GM19025 (cell line): Measurements from ENCODE around the gene CACNA1E.

Experiments used
- ATAC-seq: cut with Tn5 transposase; IDR thresholded peaks from one replicate; pipeline ENCODE4 v1.9.1; 2021; ENCODE audit warnings: mild to moderate bottlenecking, low read depth, moderate library complexity; ENCODE audit not compliant: unreplicated experiment

Gene CACNA1E

DNA sequence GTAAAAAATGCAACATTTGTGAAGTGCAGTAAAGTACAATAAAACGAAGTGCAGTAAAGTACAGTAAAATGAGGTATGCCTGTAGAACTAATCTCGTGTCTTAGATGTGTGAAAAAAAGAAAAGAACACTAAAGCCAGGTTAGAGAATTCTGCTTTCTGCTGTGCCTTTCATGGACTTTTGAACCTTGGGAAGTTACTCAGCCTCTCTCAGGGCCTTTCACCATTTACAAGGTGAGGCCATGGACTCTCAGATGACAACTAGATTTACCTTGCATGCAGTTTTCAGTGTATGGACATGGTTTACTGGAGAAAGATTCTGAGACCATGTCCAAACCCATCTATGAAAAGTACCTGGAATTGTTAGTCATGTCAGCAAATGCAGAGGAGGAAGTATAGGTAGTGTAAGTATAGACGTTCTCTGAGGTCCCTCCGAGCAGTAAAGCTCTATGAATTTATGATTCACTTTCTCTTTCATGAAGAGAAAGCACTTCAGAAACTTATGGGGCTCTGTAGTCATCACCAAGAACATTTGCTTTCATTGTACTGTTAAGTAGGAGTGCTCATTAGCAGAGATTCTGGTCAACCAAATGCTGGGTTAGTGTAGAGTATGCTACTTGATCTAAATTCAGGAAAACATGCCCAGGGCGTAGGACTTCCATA lies 143.1 kb downstream of the CACNA1E start:
- no peak for ATAC-seq

DNA sequence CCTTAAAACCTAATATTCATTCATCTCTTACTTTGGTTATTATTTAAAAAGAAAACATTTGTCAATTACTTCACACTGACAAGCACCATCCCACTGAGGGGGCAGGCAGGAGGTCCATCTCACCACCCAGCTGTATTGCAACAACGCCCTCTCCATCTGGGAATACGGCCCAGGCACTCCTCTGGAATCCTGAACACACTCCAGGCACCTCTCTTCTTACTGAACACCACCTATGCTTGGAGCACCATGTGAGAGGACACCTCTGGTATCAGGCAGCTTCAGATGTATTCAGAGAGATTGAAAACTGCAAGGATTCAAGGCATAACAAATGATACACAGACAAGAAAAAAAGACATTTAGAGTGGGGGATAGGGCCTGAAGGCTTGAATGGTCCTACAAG lies 147.1 kb downstream of the CACNA1E start:
- ATAC-seq, result no peak

DNA sequence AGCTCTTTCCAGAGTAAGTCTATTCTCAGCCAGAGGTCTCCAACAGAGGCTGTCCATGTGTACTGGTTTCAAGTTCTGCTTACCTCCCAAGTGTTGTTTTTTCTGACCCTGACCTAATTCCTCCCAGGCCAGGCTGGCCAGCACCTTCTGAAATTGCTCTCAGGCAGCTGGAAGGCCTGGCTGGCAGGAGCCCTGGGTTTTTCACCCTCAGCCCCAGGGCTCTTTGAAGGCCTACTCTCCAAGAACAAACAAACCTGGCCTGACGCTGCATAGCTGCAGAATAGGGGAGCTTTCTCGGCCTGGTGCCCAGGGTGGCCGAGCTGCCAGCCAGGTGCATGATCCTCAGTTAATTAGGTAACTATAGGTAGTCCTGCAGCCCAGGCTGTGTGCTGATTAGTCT lies 147.5 kb downstream of the CACNA1E start:
- no peak for ATAC-seq

DNA sequence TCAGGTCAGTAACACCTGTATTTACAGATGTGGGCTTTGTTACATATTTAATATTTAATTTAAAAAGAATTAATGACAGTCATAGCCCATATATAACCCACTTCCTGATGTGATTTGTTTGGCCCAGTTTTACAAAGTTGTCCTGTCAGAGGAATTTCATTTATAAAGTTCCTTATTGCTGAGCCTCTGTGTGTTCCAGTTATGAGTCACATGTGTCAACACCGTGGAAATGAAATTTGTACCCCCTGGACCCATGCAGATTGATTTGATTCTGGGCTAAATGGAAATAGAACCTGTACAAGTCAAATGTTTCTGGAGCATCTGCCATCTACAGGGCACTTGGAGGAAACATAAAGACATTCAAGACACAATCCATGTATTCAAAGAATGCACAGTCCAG lies 149.2 kb downstream of the CACNA1E start:
- ATAC-seq, result no peak

DNA sequence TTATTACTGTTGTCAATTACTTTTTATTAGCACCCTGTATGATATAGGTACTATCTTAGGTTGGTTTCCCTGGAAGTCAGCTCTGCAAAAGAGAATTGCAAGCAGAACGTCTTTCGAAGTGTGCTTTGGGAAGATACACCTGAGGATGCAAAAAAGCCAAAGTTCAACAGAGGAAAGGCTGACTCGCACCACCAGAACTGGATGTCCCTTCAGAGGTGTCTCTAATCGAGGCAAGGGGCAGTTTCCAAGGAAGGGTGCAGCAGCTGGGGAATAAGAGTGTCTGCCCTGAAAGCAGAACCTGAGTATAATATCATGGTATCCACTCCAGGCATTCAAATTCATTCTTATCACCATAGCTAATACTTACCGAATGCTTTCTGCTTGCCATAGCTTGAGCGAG lies 149.6 kb downstream of the CACNA1E start:
- ATAC-seq, result no peak

DNA sequence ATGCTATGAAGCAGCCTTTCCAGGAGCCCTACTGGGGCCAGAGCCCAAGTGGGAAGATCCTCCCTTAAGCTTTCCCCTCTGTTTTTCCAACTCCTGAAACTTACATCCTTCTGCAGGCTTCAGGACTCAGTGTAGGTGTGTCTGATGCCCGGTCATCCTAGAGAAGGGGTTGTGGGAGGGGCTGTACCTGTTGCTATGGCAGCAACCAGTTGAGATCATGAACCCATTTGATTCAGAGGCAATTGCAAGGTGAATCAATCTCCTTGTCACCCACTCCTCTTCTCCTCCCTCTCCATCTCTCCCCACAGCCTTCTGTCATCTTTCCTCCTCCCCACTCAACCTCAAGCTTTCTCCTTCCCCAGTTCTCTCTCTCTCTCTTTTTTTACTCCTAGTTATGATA lies 151.8 kb downstream of the CACNA1E start:
- no peak for ATAC-seq

DNA sequence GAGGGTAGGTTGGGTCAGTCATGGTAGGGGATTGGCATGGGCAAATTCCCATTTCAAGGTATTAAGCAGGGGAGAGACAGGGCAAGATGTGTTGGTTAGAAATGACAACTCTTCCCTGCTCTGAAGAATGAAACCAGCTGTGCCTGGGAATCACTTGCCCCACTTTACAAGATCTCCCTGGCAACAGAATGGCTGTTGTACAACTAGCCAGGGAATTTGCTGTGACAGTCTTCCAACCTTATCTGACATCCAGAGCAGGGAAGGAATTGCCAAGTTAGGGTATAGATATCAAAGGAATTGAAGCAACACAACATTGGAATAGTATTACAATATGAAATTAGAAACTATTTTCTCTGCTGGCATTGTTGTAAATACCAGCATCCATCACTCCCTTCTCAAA lies 154.7 kb downstream of the CACNA1E start:
- no peak for ATAC-seq

DNA sequence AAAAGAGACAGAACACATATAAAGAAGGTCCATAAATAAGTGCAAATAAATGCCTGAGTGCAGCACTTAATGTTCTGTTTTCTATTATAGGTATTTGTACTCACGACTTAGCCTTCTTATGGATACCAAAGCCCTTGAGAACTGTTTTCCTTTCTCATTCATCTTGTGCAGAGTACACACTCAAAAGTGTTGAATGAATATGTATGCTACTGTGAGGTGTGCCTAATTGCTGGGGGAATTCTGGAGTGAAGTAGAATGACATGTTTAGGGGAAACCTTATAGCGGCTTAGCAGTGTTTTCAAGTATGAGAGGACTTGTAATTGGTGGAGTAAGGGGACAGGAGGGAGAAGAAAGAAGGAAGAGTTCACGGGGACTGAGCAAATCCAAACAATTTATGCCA lies 157.6 kb downstream of the CACNA1E start:
- no peak for ATAC-seq

DNA sequence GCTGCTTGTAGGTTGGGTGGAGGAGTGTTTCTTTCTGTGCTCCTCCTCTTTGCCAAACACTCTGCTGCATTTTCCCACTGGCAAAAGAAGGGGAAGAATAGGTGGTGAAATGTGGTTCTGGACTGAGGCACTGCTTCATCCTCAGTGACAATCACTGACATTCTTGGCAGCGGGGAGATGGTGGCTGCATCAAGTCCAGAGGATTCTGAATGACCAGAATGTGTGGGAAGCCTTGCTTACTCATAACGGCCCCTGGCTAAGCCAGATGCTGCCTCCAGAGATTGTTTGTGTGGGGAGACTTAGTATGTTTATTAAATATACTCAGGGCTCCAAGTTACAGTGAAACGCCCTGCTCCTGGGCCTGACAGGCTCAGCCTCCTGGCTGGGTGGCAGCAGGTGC lies 160.3 kb downstream of the CACNA1E start:
- ATAC-seq, result no peak

DNA sequence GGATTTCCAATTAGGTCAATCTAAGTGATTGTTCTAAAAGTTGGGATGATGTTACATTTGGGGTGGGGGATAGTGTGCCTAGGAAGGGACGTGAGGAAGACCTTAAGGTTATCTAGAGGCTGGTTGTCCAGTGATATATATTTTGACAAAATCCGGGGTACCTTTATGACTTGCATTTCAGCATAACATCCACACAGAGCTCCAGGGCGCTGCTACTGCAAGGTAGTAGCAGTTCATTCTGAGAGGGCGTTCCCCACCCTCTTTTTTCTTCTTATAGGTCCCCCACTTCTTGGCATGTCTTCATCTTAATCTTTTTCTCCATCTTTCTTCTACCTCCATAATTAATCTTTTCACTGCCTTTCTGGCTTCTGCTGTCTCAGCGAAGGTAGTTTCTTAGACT lies 161.9 kb downstream of the CACNA1E start:
- no peak for ATAC-seq

DNA sequence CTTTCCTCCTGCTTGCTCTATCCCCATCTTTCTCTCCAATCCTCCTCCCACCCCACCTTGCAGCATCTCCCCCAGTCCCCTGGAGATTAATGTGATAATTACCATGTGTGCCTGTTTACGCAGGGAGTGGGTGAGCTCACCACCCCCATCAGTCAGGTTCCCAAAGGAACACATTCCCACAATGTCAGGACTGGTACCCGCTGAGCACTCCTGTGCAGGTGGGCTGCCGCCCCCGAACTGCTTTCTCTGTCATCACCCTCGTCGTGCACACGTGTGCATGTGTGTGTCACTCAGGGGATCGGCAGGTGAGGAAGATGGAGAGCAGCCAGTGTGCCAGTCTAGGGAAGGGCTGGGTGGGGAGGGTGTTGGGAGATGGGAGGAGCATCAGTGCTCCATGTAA lies 163.4 kb downstream of the CACNA1E start:
- no peak for ATAC-seq

DNA sequence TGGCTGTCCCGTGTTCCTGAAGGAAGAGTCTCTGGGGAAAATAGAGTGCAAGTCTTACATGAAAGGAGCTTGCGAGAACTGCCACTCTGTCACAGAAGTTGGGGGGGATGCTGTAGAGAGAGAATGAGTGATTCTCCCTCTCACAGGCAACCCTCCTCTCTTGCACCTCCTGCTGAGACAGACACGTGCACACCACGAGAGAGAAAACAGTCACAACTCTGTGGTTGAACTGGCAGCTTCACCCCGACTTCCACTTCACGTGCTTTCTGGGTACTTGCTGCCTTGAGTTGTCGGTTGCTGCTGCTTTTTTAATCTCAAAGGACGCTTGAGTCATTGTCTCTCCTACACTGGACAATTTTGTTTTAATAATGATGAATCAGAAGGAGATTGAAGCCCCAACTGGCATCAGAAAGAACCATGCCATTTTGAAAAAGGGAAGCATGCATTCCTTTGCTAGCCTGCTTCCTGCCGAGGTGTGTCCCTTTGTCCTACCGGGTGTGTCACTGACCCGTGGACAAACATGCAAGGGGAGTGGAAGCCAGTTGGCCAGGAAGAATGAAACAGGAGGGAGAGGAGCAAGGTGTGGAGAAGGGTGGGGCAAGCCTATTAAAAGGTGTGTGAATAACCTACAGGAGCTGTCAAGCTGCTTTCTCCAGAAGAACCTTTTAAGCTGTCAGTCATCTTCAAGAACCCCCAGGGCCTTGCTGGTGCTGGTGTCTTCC lies 164.2 kb downstream of the CACNA1E start:
- ATAC-seq, result no peak

DNA sequence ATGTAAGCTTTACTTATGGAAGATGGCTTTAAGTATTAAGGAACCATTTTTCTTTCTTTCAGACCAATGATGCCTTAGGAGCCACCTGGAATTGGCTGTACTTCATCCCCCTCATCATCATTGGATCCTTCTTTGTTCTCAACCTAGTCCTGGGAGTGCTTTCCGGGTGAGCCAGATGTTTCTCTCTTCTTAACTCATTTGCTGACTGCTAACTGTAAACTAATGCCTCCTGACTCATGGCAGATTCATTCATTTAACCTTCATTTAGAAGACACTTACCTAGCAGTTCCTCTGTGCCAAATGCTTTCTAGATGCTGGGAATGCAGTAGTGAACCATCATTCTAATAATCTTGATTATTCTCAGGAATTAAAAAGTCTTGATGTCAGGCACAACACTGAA lies 168.0 kb downstream of the CACNA1E start:
- no peak for ATAC-seq

DNA sequence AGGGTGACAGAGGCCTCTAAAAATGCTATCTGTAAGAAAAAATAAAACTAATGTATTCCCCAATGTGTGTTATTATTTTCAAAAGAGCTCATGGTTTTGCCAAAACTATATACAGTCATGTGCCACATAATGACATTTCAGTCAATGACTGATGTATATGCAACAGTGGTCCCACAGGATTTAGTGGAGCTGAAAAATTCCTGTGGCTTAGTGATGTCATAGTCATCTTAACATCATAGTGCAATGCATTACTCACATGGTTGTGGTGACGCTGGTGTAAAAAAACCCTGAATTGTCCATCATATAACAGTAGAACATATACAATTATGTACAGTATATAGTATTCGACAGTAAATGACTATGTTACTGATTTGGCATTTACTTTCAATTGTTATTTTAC lies 172.4 kb downstream of the CACNA1E start:
- ATAC-seq, result no peak

DNA sequence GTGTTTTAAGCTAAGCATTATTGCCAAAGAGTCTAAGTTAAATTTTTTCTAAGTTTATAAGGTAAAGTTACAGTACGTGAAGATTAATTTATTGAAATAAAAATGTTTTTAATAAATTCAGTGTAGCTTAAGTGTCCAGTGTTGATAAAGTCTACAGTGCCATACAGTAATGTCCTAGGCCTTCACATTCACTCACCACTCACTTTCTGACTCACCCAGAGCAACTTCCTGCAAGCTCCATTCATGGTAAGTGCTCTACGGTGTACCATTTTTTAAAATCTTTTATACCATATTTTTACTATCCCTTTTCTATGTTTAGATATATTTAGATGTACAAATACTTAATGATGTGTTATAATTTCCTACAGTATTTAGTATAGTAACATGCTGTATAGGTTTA lies 173.2 kb downstream of the CACNA1E start:
- ATAC-seq, result no peak

DNA sequence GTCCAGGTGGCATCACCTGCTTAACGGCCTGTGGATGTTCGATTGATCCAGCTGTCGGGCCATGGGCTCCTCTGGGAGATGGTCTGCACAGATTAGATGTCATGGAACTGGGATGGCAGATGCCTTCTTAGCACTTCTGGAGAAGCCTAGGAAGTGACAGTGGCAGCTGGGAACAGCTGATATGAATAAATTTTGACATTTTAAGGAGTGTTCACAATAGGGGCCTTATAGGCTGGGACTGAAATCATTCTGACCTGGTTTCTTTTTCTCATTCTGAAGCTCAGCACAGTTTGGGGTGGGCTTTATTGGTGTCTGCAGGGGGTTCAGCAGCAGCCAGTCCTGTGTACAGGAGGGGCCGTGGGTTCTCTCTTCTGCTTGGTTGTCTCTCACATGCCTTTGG lies 175.3 kb downstream of the CACNA1E start:
- ATAC-seq, result no peak

DNA sequence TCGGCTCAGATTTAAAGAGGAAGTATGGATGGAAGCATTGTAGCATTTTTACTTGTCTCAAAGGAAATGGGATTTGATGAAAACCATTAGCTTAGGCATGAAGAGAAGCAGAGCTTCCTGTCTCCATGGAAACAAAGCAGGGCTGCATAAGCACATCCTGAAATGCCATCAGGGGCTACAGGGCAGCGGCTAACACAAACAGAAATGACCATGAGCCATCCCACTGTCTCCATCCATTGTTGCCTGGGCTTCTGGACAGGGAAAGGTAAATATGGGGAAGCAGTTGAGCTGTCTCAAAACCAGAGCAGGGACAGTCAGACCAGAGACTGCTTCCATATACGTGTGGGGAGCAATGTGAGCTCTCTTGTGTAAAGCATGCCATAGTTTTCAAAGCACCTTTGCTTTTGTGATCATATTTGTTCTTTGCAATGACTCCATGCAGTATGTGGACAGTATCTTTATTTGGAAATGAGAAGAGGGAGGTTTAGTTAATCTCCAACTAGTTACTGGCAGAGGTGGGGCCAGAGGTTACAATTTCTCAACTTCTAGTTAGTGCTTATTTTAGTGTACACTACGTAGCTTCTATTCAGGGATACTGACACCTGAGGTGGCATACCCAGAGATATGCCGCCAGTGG lies 176.1 kb downstream of the CACNA1E start:
- no peak for ATAC-seq

DNA sequence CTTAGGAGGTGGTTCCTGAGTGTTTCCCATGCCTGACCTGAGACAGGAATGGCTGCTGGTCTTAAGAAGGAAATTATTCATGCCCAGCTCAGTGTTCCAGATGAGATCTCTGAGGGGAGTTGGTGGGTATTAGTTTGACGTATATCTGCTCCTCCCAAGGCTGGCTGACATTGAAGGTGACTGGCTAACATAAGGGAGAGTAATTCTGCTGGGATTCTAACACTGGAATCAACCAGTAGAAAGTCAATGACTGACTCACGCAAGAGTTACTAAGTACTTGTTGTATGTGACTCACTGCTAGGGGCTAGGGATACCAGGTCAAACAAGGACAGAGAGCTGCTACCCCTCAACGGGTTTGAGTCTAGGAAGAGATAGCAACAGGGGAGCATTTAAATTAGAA lies 177.3 kb downstream of the CACNA1E start:
- no peak for ATAC-seq

DNA sequence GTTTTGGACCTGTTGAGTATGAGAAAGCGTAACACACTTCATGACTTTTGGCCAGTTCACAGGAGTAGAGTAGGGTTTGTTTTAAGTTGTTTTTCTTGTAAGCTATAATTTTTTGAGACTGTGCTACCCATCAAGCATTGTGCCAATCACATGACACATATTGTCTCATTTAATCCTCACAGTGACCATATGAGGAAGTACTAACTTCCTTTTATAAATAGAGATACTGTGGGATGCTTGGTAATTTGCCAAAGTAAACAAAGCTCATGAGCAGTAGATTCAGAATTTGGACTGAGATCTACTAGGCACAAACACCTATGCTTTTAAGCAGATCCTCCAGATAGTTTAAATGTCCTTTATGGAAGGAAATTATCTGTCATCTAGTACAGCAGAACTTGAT lies 178.3 kb downstream of the CACNA1E start:
- no peak for ATAC-seq

DNA sequence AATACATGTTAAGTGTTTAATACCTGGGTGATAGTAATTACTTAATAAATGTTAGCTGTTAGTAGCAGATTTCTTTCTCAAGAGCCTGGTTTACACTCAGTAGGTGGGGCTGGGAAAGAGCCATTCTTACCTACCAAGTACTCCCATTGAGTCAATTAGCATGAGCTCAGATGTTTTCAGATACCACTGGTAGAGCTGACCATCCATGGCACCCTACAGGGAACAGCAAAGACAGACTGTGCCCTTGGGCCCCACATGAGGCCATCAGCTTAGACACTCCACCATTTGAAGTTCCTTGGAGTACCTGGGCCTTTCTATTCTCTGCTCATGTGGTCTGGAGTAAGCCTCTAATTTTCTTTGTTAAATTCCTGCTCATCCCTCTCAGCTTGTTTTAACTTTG lies 179.3 kb downstream of the CACNA1E start:
- no peak for ATAC-seq

DNA sequence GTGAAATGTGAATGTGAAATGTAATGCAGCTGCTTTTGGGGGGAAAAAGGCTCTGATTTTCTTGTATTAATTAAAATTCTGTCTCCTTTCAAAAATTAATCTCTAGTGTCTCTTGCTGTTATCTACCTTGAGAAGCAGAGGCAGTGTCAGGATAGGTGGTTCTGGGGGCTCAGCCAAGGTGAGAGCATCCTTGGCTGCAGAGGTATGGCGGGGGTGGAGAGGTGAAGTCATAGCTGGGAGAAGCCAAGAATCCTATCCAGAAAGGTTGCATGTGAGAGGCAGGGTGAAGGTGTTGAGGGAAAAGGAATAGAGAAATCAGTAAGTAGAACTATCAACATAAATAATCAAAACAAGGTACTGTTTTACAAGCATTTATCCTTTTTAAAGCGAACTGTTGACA lies 181.2 kb downstream of the CACNA1E start:
- no peak for ATAC-seq

DNA sequence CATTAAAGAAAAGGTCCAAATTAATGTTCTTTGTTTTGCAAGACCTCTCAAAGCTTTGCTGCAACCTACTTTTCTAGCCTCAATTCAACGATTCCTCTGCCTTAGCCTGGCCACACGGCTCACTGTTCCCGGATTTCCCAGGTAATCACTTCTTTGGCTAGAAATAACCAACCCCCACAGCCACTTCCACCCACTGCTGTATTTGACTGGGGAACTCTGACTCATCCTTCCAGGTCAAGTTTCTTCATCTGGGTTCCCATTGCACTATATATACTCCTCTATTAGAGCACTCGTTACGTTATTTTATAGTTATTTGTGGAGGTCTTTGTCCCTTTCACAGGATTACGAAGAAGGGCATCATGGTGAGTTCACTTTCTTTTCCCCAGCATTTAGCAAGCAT lies 185.9 kb downstream of the CACNA1E start:
- no peak for ATAC-seq
